A673 (cell line): ENCODE results near the gene CYLD. TPM values are rescaled to one million over a fixed set of nuclear protein-coding genes. Genes with fewer than 3 reads are reported as not detected.

Source experiments
- BruUV-seq: library from RNA; stranded (reverse); fragments of 400-500 nt; replicated peaks from 2 replicates; lab custom pipeline; 2021; lab: Mats Ljungman, UMichigan
- CTCF ChIA-PET: fragments of 300-600 bp; sonication (Branson Sonifier 250); formaldehyde crosslinking; loops from one replicate; lab custom pipeline; 2022; ENCODE audit warnings: antibody characterized with exemption; lab: Charles Lee
- POLR2A ChIA-PET: fragments of 300-600 bp; sonication (Branson Sonifier 250); formaldehyde crosslinking; loops from one replicate; lab custom pipeline; 2022; ENCODE audit warnings: antibody characterized with exemption; ENCODE audit not compliant: low non-redundant PET; lab: Charles Lee
- DNase-seq: peaks from one replicate; pipeline ENCODE4 v3.0.0-alpha.2; 2015; ENCODE audit warnings: low spot score
- H3K27ac ChIP-seq: fragments of 200-600 bp; sonication (generic); 2 replicates; pipeline ENCODE4 v1.5.1; 2016; ENCODE audit warnings: mixed run types, low read depth, mild to moderate bottlenecking, mixed read lengths, antibody characterized with exemption, low read length; ENCODE audit not compliant: poor library complexity, severe bottlenecking
- H3K27me3 ChIP-seq: fragments of 200-600 bp; sonication (generic); replicated peaks from 2 replicates; pipeline ENCODE4 v1.6.1; 2017; ENCODE audit warnings: mixed run types, low read depth, mild to moderate bottlenecking, mixed read lengths, antibody characterized with exemption, low read length; ENCODE audit not compliant: insufficient read depth, poor library complexity
- H3K36me3 ChIP-seq: fragments of 200-600 bp; sonication (generic); 2 replicates; pipeline ENCODE4 v1.6.1; 2016; ENCODE audit warnings: mixed run types, mild to moderate bottlenecking, mixed read lengths, antibody characterized with exemption, low read length; ENCODE audit not compliant: insufficient read depth, poor library complexity, severe bottlenecking
- H3K4me1 ChIP-seq: fragments of 200-600 bp; sonication (generic); 2 replicates; pipeline ENCODE4 v1.6.1; 2017; ENCODE audit warnings: mixed run types, mild to moderate bottlenecking, mixed read lengths, antibody characterized with exemption, low read length; ENCODE audit not compliant: insufficient read depth, poor library complexity, severe bottlenecking
- H3K4me3 ChIP-seq: fragments of 200-600 bp; sonication (generic); 2 replicates; pipeline ENCODE4 v1.5.1; 2016; ENCODE audit warnings: low read depth, mixed run types, mild to moderate bottlenecking, mixed read lengths, low read length; ENCODE audit not compliant: poor library complexity, severe bottlenecking
- H3K9me3 ChIP-seq: fragments of 200-600 bp; sonication (generic); 2 replicates; pipeline ENCODE4 v1.6.1; 2016; ENCODE audit warnings: mixed run types, low read depth, mild to moderate bottlenecking, mixed read lengths, antibody characterized with exemption, low read length; ENCODE audit not compliant: poor library complexity, severe bottlenecking
- CTCF ChIP-seq: fragments of 300-800, 200-600 bp; sonication (generic); conservative IDR thresholded peaks from 2 replicates; pipeline ENCODE4 v1.5.1; 2017; ENCODE audit warnings: low read depth, mild to moderate bottlenecking, antibody characterized with exemption, low read length, moderate library complexity, mixed read lengths
- EZH2 ChIP-seq: fragments of 200-600 bp; sonication (generic); IDR thresholded peaks from 2 replicates; pipeline ENCODE4 v1.6.1; 2017; ENCODE audit warnings: borderline replicate concordance, low read depth, mild to moderate bottlenecking, mixed read lengths, antibody characterized with exemption, low read length; ENCODE audit not compliant: poor library complexity, severe bottlenecking
- intact Hi-C: fragments of 100-400 bp; cut with micrococcal nuclease; formaldehyde crosslinking; loops from one replicate; pipeline ENCODE4 v1.10.0; 2022; ENCODE audit not compliant: unreplicated experiment
- total RNA-seq: library from RNA; stranded (reverse); gene quantifications from 2 replicates; pipeline ENCODE4 v1.2.3, GENCODE V29; 2021

The CYLD gene
- total RNA-seq, 1 experiment from 2014 or later = 6.3 TPM

GRCh38 chr16:50765861-50766260 lies 24.0 kb downstream of the CYLD start:
- no peaks in the 10 kb centered on the region for H3K27me3 ChIP-seq
- intact Hi-C loops = no loop called here
- H3K27ac ChIP-seq = no peak overlapping the region
- no peak for DNase-seq
- no peaks in the 10 kb centered on the region for H3K4me1 ChIP-seq
- POLR2A ChIA-PET = no interaction called here
- no peaks in the 10 kb centered on the region for H3K36me3 ChIP-seq
- no TSS peak for BruUV-seq
- H3K4me3 ChIP-seq = no peak overlapping the region
- no peak for TF ChIP-seq EZH2
- TF ChIP-seq CTCF = no peak
- peaks cover 8% of the 10 kb centered on the region for H3K9me3 ChIP-seq
- CTCF ChIA-PET = no interaction called here

GRCh38 chr16:50767197-50767596 lies 25.3 kb downstream of the CYLD start:
- TF ChIP-seq EZH2 = no peak
- CTCF ChIA-PET = no interaction called here
- POLR2A ChIA-PET = no interaction called here
- no peak for DNase-seq
- Histone ChIP-seq H3K27ac (no peak overlapping the region), H3K36me3 (no peaks in the 10 kb centered on the region), H3K9me3 (peaks cover 8% of the 10 kb centered on the region), H3K4me3 (no peak overlapping the region), H3K4me1 (no peaks in the 10 kb centered on the region), H3K27me3 (no peaks in the 10 kb centered on the region)
- intact Hi-C loops = no loop called here
- BruUV-seq = no TSS peak

- no peaks in the 10 kb centered on the region for H3K27me3 ChIP-seq
- TF ChIP-seq CTCF (no peak), EZH2 (no peak)
- ChIA-PET POLR2A (no interaction called here), CTCF (no interaction called here)
- no TSS peak for BruUV-seq
- DNase-seq = no peak
- intact Hi-C loops = no loop called here
- no peaks in the 10 kb centered on the region for H3K36me3 ChIP-seq
- no peaks in the 10 kb centered on the region for H3K4me1 ChIP-seq
- H3K27ac ChIP-seq = no peak overlapping the region
- peaks cover 3% of the 10 kb centered on the region for H3K9me3 ChIP-seq
- no peak overlapping the region for H3K4me3 ChIP-seq
These were observed 29.5 kb downstream of the CYLD start for GRCh38 chr16:50771366-50771765.

GRCh38 chr16:50774405-50774804 lies 32.5 kb downstream of the CYLD start:
- Histone ChIP-seq H3K9me3 (no peaks in the 10 kb centered on the region), H3K27me3 (no peaks in the 10 kb centered on the region), H3K27ac (no peak overlapping the region), H3K4me1 (no peaks in the 10 kb centered on the region), H3K36me3 (no peaks in the 10 kb centered on the region), H3K4me3 (no peak overlapping the region)
- ChIA-PET CTCF (no interaction called here), POLR2A (no interaction called here)
- BruUV-seq = no TSS peak
- intact Hi-C loops = no loop called here
- no peak for TF ChIP-seq CTCF
- TF ChIP-seq EZH2 = no peak
- no peak for DNase-seq
